RCC 7860 (cell line): Measurements from ENCODE around the gene IER5.
"Not testable (repeated sequence)": the region's sequence is repeated elsewhere in the genome, so short reads cannot be mapped to it uniquely, and the experiment has no call there.

Experiments used
- DNase-seq: peaks from one replicate; pipeline ENCODE4 v3.0.0-alpha.2; 2015; ENCODE audit warnings: low spot score
- FAIRE-seq: peaks from 2 replicates; lab custom pipeline; 2012; peaks lifted over from hg19 to GRCh38; lab: Jason Lieb, UNC

The IER5 gene

DNA sequence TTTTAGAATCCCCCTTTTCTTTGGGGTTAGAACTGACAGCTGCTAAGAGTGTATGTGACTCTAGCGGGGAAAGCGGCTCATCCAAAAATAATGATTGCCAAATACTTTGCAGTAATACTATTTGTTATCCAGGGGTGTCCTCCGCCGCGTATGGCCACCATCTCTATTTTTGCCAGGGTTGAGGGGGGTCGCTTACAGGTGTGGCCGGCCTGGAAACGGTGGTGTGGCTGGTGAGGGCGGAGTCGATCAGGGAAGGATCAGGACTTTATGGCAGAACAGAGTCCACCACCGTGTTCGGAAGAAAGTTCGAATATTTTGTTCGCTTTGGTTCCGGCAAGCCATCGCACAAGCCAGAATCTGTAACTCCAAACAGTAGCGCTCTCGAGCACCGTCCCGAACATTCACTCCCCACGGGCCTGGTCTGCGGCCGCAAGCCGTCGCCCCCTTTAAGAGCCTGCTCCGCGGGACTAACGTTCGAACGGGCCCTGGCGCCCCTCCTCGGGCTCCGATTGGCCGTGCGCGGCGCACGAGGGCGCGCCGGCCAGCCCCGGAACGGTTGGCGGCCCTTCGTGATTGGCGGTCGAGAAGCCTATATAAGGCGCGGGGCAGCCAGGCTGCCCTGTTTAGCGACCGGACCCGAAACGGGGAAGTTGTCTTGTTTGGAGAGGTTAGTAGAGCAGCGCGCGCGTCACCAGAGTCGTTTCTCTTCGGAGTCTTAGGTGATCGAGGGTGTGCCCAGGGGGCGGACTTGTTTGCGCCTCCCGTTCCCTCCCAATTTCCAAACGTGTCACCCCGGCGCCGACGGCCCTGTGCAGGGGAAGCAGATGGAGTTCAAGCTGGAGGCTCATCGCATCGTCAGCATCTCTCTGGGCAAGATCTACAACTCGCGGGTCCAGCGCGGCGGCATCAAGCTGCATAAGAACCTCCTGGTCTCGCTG is at the start of gene IER5:
Gene IER5 (plus strand): TSS at position 622 of the 938 bp plus-strand sequence. CDS start 203 bp downstream, at position 825.
- DNase-seq (peak; percentile 95), FAIRE-seq (no peak)

DNA sequence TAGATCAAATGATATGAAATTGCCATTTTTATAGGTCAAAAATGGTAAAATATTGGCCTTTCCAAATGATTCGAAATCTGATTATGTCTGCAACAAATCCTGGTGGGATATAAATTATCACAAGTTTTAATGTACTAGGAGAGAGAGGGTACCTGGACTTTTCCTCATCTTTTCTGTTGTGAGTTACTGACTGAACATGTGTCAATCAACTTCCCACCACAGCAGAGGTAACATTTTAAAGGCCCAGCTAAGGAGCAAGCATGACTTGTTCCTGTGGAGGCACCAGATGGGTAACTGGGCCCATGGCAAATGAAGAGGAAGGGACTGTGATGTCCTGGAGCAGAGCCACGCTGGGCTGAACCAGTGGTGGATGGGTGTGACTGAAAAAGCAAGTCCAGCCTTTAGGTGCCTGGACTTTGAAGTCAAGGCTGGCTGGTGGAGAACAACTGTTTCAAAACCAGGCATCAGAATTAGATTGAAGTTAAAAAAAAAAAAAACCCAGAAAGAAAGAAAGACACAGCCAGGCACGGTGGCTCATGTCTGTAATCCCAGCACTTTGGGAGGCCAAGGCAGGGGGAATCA is 48.1 kb upstream of the IER5 start:
- FAIRE-seq (no peak), DNase-seq (no peak)

DNA sequence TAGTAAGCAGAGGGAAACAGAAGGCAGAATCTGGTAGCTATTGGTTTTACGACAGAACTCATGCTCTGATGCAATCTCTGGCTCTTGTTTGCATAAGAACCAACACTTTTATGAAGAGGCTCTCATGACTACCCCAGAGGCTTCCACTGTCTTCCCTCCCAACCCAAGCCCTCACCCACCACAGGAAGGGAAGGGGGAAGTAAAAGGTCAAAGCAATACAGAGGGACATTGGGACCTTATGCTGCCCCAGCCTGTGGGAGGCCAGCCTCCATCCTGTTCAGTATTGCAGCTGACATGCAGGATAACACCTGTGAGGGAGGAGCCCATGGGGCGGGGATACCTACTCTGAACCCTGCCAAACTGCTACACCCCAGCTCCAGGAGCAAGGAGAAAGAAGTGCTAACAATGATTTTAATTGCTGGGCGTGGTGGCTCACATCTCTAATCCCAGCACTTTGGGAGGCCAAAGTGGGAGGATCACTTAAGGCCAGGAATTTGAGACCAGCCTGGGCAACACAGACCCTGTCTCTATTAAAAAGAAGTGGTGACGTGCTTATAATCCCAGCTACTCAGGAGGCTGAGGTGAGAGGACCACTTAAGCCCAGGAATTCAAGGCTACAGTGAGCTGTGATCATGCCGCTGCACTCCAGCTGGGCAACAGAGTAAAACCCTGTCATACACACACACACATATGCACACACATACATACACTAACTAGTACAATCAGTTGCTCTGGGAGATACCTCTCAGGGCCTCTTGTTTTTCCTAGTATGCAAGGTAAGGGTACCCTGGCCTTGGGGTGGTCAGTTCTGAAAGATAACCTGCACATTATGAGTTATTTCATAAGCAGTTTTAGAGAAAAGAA is 45.2 kb upstream of the IER5 start:
- DNase-seq (no peak), FAIRE-seq (no peak)

DNA sequence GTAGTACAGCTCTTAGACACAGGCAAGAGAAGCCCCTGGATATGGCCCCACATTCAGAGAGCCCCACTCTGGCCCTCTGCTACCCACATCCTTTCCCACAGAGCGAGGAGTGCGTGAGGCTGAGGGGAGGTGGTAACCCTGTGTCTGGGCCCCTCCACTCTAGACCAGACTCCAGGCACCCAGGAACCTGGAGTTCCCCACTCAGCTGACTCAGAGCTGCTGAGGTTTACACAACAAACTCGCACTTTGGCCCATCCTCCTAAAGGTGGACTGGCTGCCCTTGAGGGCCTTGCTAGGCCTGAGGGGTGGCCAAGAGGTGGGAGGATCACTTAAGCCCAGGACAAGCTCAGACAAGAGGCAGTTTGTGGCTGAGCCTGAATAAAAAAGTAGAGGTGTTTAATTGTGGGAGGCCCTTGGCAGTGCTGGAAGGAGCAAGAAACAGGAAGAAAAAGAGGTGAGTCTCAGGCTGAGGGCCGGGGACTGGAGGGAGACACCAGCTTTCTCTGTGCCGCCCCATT is 44.0 kb upstream of the IER5 start:
- DNase-seq: no peak
- no peak for FAIRE-seq

DNA sequence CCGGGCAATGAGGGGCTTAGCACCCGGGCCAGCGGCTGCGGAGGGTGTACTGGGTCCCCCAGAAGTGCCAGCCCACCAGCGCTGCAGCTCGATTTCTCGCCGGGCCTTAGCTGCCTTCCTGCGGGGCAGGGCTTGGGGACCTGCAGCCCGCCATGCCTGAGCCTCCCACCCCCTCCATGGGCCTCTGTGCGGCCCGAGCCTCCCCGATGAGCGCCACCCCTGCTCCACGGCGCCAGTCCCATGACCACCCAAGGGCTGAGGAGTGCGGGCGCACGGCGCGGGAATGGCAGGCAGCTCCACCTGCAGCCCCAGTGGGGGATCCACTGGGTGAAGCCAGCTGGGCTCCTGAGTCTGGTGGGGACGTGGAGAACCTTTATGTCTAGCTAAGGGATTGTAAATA is 42.6 kb upstream of the IER5 start:
- not testable (repeated sequence) for FAIRE-seq, DNase-seq

DNA sequence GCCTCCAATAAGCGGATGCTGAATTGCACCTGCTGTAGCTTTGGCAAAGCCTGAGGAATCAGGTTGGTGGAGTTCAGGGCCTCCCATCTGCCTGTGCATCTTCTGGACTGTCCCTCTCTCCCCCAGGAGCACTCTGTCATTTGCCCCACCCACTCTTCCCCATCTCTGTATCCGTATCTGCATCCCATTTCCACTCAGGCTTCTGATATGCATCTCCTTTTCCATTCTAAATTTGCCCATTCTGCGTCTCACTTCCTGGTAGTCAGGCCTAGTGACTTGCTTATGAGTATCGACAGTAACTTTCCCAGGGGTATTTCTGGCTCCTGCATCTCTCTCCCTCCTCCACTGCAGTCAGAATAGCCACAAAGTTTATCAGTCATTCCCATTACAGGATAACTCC is 39.1 kb upstream of the IER5 start:
- DNase-seq: no peak
- no peak for FAIRE-seq

DNA sequence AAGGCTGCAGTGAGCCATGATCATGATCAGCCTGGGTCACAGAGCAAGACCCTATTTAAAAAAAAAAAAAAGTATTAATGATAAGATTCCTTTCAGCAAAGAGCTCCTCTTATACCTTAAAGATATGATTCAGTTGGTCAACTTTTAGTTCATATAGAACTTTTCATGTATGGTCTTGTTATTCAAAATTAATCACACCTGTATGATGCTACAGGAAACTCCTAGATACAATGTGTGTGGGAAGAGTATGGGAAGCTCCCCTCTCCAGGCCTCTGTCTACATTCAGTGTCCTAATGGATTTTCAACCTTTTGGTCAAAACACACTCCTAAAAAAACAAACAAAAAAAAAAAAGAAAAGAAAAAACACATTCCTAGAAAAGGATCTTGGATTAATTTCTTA is 37.6 kb upstream of the IER5 start:
- DNase-seq (no peak), FAIRE-seq (no peak)

DNA sequence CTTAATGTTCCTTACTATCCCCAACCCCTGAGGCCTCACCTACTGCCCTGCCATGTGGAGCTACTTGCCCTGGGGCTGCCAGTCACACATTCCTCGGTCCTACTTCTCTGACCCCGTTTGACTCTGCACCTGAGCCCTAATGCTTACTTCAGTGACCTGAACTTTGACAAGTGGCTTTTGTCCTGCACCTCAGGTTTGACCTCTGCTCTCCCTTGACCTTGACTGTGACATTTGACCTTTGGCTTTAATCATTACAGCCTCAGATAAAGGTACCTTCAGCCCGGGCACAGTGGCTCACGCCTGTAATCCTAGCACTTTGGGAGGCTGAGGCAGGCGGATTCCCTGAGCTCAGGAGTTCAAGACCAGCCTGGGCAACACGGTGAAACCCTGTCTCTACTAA is 31.9 kb upstream of the IER5 start:
- no peak for DNase-seq
- no peak for FAIRE-seq

DNA sequence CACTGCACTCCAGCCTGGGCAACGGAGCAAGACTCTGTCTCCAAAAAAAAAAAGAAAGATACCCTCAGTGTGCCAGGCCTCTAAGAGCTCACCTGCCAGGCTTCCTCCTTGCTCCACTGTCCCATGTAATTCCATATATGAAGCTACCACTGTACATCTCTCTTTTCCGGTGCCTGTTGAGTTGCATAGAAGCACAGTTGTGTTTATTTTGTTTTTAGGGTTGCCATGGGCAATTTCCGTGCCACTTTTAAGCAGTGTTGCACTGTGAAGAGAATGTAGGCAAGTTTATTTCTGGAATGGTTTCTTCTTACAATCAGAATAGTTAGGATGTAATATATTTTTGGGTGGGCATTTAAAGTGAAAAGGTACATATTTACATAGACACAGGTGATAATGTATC is 31.4 kb upstream of the IER5 start:
- FAIRE-seq (no peak), DNase-seq (no peak)

DNA sequence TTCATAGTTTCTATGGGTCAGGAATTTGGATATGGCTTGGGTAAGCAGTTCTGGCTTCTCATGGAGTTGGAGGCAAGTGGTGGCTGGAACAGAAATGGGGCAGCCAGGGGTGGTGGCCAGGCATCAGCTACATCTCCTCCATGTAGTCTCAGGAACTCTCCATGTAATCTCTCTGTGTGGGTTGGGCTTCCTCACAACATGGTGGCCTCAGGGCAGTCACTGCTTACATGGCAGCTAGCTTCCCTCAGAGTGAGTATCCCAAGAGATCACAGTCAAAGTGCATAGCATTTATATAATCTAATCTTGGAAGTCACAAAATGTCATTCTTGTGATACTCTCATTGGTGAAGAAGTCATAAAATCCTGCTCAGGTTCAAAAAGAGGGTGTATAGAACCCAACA is 29.1 kb upstream of the IER5 start:
- DNase-seq (no peak), FAIRE-seq (no peak)

DNA sequence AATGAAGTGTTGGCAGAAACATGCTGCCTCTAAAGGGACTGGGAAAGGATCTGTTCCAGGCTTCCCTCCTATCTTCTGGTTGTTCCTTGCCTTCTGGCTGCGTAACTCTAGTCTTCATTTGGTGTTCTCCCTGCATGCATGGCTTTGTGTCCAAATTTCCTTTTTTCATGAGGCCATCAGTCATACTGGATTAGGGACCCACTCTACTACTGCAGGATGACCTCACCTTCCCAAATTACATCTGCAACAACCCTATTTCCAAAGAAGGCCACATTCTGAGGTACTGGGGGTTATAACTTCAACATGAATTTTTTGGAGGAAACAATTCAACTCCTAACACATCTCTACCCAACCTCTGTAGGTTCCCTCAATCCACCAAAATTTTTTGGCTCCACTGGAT is 28.4 kb upstream of the IER5 start:
- FAIRE-seq (no peak), DNase-seq (no peak)

DNA sequence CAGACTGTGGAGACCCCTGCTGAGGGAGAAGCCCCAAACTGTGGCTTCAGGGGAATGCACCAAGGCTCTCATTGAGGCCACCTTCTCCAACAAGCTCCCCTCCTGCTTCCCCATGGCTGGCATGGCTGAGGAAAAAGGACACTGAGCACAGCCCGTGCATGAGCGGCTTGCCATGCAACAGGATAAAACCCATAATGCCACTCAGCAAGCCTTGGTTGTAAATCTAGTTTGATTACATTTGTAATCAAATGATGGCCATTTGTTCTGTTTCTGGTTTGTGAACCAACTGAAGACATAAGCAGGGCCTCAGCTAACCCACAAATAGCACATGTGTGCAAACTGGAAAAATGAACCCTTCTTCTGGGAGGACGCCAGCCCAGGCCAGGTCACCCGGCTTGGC is 27.6 kb upstream of the IER5 start:
- DNase-seq, FAIRE-seq: not testable (repeated sequence)

DNA sequence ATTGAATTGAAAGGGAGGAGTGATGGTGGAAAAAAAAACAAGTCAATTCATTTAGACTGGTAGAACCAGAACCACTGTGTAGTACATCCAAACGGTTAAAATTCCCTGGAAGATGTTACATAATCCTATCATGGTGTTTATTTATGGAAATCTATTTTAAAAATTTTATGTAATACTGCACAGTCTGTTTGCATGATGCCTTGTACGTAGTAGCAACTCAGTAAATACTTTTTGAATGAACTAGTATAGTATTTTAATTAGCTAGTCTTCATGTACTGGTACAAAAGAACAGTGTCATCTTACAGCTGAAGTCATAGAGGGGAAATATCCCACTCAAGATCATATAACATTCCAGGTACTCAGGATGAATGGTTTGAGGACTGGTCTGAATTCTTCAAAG is 27.0 kb upstream of the IER5 start:
- FAIRE-seq: no peak
- no peak for DNase-seq

DNA sequence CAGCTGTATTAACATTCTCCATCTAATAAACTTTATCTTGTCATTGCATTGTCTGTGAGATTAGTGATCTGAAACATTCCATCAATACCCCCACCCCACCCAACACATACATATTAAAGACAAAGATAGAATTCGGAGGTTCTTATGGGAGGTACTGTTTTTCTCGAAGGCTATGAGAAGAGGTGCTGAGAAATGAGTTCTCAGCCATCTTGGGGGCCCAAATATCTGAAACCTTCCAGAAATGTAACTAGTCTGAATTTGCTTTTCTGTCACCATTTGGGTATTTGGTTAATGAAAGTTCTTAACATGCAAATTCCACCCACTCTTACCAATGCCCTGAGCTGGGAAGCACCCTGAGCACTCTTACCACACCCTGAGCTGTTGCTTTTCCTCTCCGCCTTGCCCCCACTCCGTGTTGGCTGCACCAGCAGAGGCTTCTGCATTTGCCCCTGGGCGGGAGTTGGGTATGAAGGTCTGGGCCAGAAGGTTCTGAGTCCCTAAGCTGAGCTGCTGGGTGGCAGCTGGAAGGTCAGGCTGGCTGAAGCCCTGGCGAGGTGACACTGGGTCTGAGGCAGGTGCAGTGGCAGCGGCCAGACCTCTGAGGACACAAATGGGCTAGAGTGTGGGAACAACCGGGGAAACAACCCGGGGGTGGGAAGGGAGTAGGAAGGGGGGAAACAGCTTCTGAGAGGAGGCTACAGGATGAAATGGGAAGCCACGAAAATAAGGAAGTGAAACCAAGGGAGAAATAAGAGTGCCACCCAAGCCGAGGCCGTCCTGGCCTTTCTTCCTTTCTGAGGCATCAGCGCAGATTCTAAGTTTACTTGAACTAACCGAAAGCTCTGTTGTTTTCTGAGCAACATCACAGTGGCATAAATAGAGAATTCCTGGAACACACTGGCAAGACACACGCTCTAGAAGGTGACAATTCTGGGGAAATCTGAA is 26.3 kb upstream of the IER5 start:
- no peak for FAIRE-seq

DNA sequence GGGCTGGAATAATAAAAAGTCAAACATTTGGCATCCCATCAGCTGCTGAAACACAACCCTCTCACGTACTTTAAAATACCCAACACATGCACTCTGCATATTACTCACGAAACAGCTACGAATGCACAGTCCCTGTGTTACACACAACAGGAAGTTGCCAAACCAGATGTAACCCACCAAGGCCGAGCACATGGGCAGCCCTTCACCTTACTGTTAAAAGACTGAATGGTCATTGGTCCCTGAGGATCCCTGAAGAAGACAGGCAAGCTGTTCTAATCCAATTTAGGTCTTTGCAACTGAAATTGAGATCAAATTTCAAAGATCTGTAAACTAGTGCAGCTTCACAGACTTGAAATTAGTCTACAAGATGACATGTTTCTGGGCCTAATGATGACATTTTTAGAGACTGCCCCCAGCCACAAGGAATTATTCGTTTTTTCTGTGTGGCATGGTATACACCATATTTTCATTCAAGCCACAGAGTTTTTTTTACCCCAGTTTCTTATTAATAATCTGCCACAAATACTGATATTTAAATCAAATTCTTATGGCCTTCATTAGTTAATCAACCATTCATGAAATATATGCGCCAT is 25.6 kb upstream of the IER5 start:
- FAIRE-seq (no peak), DNase-seq (no peak)

More for the DNA sequence above, 26.3 kb upstream of the IER5 start:
- no peak for DNase-seq

DNA sequence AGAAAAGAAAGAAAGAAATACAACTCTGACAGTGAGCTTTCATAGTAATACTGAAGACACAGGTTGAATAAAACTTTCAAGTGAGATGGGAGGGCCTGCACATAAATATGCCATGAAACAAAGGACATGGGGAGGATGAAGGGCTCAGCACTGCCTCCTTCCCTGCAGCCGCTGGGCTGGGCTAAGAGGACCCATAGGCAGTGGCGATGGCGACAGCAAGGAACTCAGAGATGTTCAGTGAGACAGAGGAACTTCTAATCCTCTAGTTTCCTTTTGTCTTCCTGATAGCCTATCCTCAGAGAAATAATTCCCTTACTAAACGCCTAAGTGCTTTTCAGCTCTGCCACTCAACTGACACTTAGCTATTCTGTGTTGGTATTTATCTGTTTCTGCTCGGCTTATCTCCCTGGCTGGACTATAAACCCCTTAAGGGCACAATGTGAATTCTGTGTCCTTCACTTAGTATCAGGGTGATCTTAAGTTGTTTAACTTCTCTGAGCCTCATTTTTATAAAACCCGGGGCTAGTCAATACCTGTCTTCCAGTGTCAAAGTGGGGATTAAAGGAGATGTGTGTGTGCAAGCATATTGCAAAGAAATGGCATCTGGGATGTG is 24.4 kb upstream of the IER5 start:
- no peak for DNase-seq
- FAIRE-seq: no peak

DNA sequence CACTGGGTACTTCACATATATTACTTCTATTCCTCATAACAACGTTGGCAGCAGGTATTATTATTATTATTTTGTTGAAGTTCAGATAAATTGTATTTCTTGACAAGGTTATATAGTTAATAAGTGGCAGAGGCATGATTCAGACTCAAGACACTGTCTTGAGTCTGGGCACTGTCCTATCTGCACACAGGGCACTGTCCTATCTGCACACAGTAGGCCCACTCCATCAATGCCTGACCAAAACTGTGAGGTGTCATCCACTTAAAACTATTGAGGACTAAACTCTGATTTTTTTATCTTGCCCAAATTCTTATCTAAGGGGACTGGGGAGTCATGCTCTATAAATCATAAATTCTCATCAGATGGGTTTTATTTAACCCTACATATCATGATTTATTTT is 23.8 kb upstream of the IER5 start:
- DNase-seq: no peak
- no peak for FAIRE-seq

DNA sequence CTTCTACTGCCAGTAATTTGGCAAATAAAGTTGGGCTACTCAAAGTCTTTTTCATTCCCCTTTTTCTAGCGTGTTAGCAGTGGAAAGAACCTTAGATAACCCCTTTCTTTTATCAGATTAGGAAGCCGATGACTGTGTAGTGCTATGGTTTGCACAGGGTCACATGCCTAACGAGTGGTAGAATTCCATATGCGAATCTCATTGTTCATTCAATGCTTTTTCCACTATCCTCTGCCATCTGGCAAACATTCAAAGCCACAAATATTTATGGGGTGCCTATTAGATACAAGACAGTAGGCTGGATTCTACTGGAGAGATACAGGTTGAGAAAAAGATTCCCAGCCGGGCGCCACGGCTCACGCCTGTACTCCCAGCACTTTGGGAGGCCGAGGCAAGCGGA is 14.9 kb upstream of the IER5 start:
- peak; percentile 21 for FAIRE-seq
- peak; percentile 38 for DNase-seq

DNA sequence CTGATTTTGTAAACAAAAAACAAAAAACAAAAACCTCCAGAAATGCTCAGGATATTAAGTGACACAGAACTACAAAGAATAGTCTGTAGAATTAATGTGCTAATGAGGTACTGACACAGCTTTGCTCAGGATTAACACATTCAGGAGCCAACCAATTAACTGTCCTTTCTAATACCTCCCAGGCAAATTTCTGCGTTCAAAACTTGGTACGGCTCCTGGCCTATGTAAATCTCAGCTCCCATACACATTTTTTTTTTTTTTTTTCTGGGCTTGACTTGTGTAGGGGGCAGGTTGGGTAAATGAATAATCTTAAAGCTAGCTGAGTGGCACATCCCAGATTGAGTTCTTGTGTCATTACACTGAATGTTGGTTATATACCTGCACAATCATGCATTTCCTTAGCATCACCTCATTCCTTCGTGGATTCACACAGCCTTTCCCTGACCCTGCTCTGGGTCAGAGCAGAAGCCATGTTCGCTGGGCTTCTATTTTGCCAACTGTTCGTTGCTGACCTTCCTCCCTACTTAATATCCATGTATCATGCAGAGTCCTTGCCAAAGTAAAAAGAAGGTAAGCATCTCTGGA is 12.6 kb upstream of the IER5 start:
- FAIRE-seq (peak; percentile 67), DNase-seq (peak; percentile 71)
